ENCODE results near the gene TNIK. TPM values are rescaled to one million over a fixed set of nuclear protein-coding genes. Genes with fewer than 3 reads are reported as not detected.

TNIK gene
- total RNA-seq, 2 donors from 2014 or later = 9.0 to 11.6 TPM

GRCh38 chr3:171231361-171231760 is 228.8 kb downstream of the TNIK start:
- Histone ChIP-seq H3K36me3 (no peaks in the 10 kb centered on the region), H3K27me3 (no peaks in the 10 kb centered on the region), H3K4me3 (no peak overlapping the region), H3K27ac (no peak overlapping the region), H3K9me3 (no peaks in the 10 kb centered on the region), H3K4me1 (peaks cover 0 to 7% of the 10 kb centered on the region in 2 donors)
- no peak for DNase-seq (ENCODE audit: low spot score)
- TF ChIP-seq, protein P1, sequence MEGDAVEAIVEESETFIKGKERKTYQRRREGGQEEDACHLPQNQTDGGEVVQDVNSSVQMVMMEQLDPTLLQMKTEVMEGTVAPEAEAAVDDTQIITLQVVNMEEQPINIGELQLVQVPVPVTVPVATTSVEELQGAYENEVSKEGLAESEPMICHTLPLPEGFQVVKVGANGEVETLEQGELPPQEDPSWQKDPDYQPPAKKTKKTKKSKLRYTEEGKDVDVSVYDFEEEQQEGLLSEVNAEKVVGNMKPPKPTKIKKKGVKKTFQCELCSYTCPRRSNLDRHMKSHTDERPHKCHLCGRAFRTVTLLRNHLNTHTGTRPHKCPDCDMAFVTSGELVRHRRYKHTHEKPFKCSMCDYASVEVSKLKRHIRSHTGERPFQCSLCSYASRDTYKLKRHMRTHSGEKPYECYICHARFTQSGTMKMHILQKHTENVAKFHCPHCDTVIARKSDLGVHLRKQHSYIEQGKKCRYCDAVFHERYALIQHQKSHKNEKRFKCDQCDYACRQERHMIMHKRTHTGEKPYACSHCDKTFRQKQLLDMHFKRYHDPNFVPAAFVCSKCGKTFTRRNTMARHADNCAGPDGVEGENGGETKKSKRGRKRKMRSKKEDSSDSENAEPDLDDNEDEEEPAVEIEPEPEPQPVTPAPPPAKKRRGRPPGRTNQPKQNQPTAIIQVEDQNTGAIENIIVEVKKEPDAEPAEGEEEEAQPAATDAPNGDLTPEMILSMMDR (IDR thresholded peaks at IDR 0.05) = no peak

DNA sequence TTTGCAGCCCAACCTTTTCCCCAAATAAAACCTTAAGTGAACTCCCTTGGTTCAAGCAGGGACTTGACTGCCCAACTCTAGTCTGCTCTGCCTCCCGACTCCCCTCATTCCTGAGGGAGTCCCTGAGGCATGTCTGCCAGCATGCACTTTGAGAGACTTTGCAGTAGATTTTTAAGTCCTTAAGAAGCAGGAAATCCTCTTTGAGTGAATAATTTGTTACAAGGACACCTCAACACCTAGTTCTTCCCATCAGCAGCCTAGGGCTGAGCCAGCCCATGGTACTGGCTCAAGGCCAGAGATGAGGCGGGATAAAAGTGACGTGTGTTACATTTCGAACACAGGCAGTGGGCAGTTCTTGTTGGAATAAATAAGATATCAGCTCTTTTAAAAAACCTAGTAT is 229.3 kb downstream of the TNIK start:
- no peak for DNase-seq (ENCODE audit: low spot score)
- H3K27ac ChIP-seq = no peak overlapping the region
- H3K4me1 ChIP-seq = peaks cover 0 to 2% of the 10 kb centered on the region in 2 donors
- TF ChIP-seq, protein P1 (IDR thresholded peaks at IDR 0.05) = no peak
- no peaks in the 10 kb centered on the region for H3K36me3 ChIP-seq
- no peaks in the 10 kb centered on the region for H3K27me3 ChIP-seq
- no peaks in the 10 kb centered on the region for H3K9me3 ChIP-seq
- no peak overlapping the region for H3K4me3 ChIP-seq

- Histone ChIP-seq H3K27ac (no peak overlapping the region), H3K4me3 (no peak overlapping the region), H3K27me3 (no peaks in the 10 kb centered on the region), H3K36me3 (no peaks in the 10 kb centered on the region), H3K9me3 (no peaks in the 10 kb centered on the region), H3K4me1 (no peaks in the 10 kb centered on the region)
- TF ChIP-seq, protein P1 (IDR thresholded peaks at IDR 0.05) = no peak
- DNase-seq (ENCODE audit: low spot score) = no peak
Observed at GRCh38 chr3:171229173-171229572, 231.0 kb downstream of the TNIK start.

DNA sequence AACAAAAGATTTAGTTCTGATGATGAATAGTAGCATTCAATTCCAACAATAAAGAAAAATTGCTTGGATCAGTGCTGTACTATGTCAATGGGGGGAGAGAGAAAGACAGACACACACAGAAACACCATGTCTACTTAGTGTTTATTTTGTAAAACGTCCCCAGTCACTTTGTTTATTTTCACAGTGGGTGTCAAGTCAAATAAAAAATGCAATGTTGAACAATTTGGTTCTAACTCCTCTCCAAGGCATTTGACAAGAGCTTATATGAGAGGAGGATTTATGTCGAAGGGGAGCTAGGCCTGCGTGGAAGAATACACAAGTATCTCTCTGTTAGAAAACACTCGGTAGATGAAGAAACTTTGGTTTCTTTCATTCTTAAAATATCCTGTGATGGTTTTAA is 232.0 kb downstream of the TNIK start:
- no peaks in the 10 kb centered on the region for H3K27me3 ChIP-seq

GRCh38 chr3:171227828-171228227 is 232.4 kb downstream of the TNIK start:
- H3K27me3 ChIP-seq = no peaks in the 10 kb centered on the region
- TF ChIP-seq, protein P1 (IDR thresholded peaks at IDR 0.05) = no peak
- no peak overlapping the region for H3K4me3 ChIP-seq
- H3K9me3 ChIP-seq = no peaks in the 10 kb centered on the region
- H3K27ac ChIP-seq = no peak overlapping the region
- H3K4me1 ChIP-seq = no peaks in the 10 kb centered on the region
- no peaks in the 10 kb centered on the region for H3K36me3 ChIP-seq
- DNase-seq (ENCODE audit: low spot score) = no peak

More for the DNA sequence above, 232.0 kb downstream of the TNIK start:
- H3K27ac ChIP-seq = no peak overlapping the region
- no peak overlapping the region for H3K4me3 ChIP-seq
- no peaks in the 10 kb centered on the region for H3K36me3 ChIP-seq
- no peaks in the 10 kb centered on the region for H3K4me1 ChIP-seq
- TF ChIP-seq, protein P1 (IDR thresholded peaks at IDR 0.05) = no peak
- H3K9me3 ChIP-seq = no peaks in the 10 kb centered on the region
- no peak for DNase-seq (ENCODE audit: low spot score)

DNA sequence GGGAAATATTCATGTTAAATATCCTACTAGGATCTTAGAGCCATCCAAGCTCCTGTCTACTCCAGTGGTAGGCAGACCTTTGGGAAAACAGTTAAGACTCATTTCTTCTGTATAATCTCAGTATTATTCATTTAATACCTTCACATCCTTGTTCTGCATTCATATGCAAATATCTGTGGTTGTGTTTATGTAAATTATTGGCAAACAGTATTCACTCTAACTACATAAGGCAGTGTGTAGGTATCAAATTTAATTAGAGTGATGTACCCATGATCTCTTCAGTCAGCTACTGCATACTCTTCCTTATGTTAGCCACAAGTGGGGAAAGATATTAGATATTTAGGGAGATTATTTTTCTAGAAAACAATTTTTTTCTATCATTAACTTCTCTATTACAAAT is 232.8 kb downstream of the TNIK start:
- no peaks in the 10 kb centered on the region for H3K36me3 ChIP-seq
- H3K4me1 ChIP-seq = no peaks in the 10 kb centered on the region
- H3K27ac ChIP-seq = no peak overlapping the region
- H3K4me3 ChIP-seq = no peak overlapping the region
- H3K27me3 ChIP-seq = no peaks in the 10 kb centered on the region
- H3K9me3 ChIP-seq = no peaks in the 10 kb centered on the region
- TF ChIP-seq, protein P1 (IDR thresholded peaks at IDR 0.05) = no peak
- DNase-seq (ENCODE audit: low spot score) = no peak

All from right atrium auricular region (tissue), 2 donors.